ENCODE measurements around the gene ARMC2.

GRCh38 chr6:108878942-108879341 lies 30.7 kb downstream of the ARMC2 start:
- TF ChIP-seq POLR2AphosphoS5 (IDR thresholded peaks at IDR 0.05; ENCODE audit: low read depth, low read length) = no peak
- no peak for TF ChIP-seq TAF1 (IDR thresholded peaks at IDR 0.05; ENCODE audit: borderline replicate concordance, insufficient read depth, low read length)
